H1 (cell line): ENCODE measurements around the gene VPS18. TPM values are rescaled to one million over a fixed set of nuclear protein-coding genes. Genes with fewer than 3 reads are reported as not detected.

Experiments
- CTCF ChIA-PET: fragments of 300-600 bp; sonication (Branson Sonifier 250); formaldehyde crosslinking; loops from one replicate; lab custom pipeline; 2021; ENCODE audit not compliant: partially characterized antibody; lab: Charles Lee
- POLR2A ChIA-PET: fragments of 300-600 bp; sonication (Branson Sonifier 250); formaldehyde crosslinking; loops from one replicate; lab custom pipeline; 2021; ENCODE audit warnings: inconsistent platforms; ENCODE audit not compliant: partially characterized antibody; lab: Charles Lee
- DNase-seq, 2 experiments: peaks; one replicate each; pipeline versions ENCODE4 v3.0.0 to v3.0.0-alpha.2; 2010 to 2022; ENCODE audit warnings: low spot score in 2 of 2, low read depth in 1 of 2, mixed read lengths in 1 of 2
- FAIRE-seq: peaks from 2 replicates; lab custom pipeline; 2011; peaks lifted over from hg19 to GRCh38; lab: Jason Lieb, UNC
- H2AFZ ChIP-seq: 2 replicates; pipeline ENCODE4 v1.8.1; 2012; ENCODE audit warnings: low read length, inconsistent platforms
- H2AK5ac ChIP-seq: 2 replicates; pipeline ENCODE4 v1.6.1; 2013; ENCODE audit warnings: low read depth, low read length
- H2BK120ac ChIP-seq: replicated peaks from 2 replicates; pipeline ENCODE3; 2013; ENCODE audit warnings: low read depth, low read length, inconsistent platforms
- H2BK12ac ChIP-seq: 2 replicates; pipeline ENCODE4 v1.6.1; 2013; ENCODE audit warnings: low read depth, low read length
- H2BK15ac ChIP-seq: 2 replicates; pipeline ENCODE4 v1.6.1; 2013; ENCODE audit warnings: low read length
- H2BK20ac ChIP-seq: 2 replicates; pipeline ENCODE4 v1.6.1; 2013; ENCODE audit warnings: low read length
- H2BK5ac ChIP-seq: 2 replicates; pipeline ENCODE4 v1.6.1; 2013; ENCODE audit warnings: low read depth, low read length
- H3K14ac ChIP-seq: 2 replicates; pipeline ENCODE4 v1.6.1; 2013; ENCODE audit warnings: inconsistent platforms; ENCODE audit not compliant: insufficient read length
- H3K18ac ChIP-seq: 2 replicates; pipeline ENCODE4 v1.6.1; 2013; ENCODE audit warnings: low read length; ENCODE audit errors: extremely low read depth
- H3K23ac ChIP-seq: 2 replicates; pipeline ENCODE4 v1.6.1; 2013; ENCODE audit warnings: inconsistent platforms; ENCODE audit not compliant: insufficient read length
- H3K23me2 ChIP-seq: 2 replicates; pipeline ENCODE4 v1.6.1; 2013; ENCODE audit warnings: low read depth, low read length
- H3K27ac ChIP-seq: 2 replicates; pipeline ENCODE4 v1.6.1; 2011; ENCODE audit warnings: low read depth, low read length, inconsistent platforms
- H3K27me3 ChIP-seq, 4 experiments: replicated peaks in 1 of 4; 1 replicate in 1 of 4; 2 replicates in 3 of 4; pipeline versions ENCODE4 v1.6.1 to v1.8.1; 2011 to 2013; ENCODE audit warnings: low read length in 3 of 4, mild to moderate bottlenecking in 3 of 4, inconsistent platforms in 2 of 4, mixed read lengths in 2 of 4, moderate library complexity in 1 of 4; ENCODE audit not compliant: control insufficient read depth in 3 of 4, insufficient read depth in 3 of 4; ENCODE audit errors: extremely low read depth in 1 of 4
- H3K36me3 ChIP-seq, 4 experiments: 2 replicates each; pipeline versions ENCODE4 v1.6.1 to v1.8.1; 2011 to 2013; ENCODE audit warnings: mild to moderate bottlenecking in 4 of 4, low read length in 3 of 4, moderate library complexity in 2 of 4, control low read depth in 1 of 4, inconsistent platforms in 1 of 4; ENCODE audit not compliant: insufficient read depth in 4 of 4, control insufficient read depth in 2 of 4
- H3K4ac ChIP-seq: replicated peaks from 2 replicates; pipeline ENCODE3; 2013; ENCODE audit warnings: low read length, low read depth, mixed read lengths, inconsistent platforms; ENCODE audit not compliant: insufficient read length
- H3K4me1 ChIP-seq, 4 experiments: replicated peaks in 1 of 4; 1 replicate in 1 of 4; 2 replicates in 3 of 4; pipeline versions ENCODE4 v1.6.1 to v1.8.1; 2011 to 2013; ENCODE audit warnings: low read length in 3 of 4, inconsistent platforms in 2 of 4, mixed read lengths in 1 of 4; ENCODE audit not compliant: insufficient read depth in 4 of 4, control insufficient read depth in 3 of 4
- H3K4me2 ChIP-seq, 2 experiments: 2 replicates each; pipeline versions ENCODE4 v1.6.1 to v1.8.1; 2011 to 2013; ENCODE audit warnings: low read depth in 2 of 2, low read length in 2 of 2, control low read depth in 1 of 2, inconsistent platforms in 1 of 2, mild to moderate bottlenecking in 1 of 2; ENCODE audit not compliant: insufficient read depth in 1 of 2
- H3K4me3 ChIP-seq, 4 experiments: fragments of 200-600, 300-600 bp in 1 of 4; sonication (generic), shearing (Covaris generic), sonication (Bioruptor Twin) in 1 of 4; 2 replicates each; pipeline versions ENCODE4 v1.5.1 to v1.8.1; 2011 to 2016; ENCODE audit warnings: low read length in 4 of 4, low read depth in 3 of 4, control low read depth in 2 of 4, inconsistent platforms in 2 of 4, mild to moderate bottlenecking in 2 of 4, mixed read lengths in 1 of 4, moderate library complexity in 1 of 4; ENCODE audit not compliant: insufficient read depth in 2 of 4; ENCODE audit errors: extremely low read depth in 1 of 4
- H3K56ac ChIP-seq: replicated peaks from 2 replicates; pipeline ENCODE3; 2013; ENCODE audit warnings: low read depth, mild to moderate bottlenecking, mixed read lengths, low read length, inconsistent platforms; ENCODE audit not compliant: insufficient read length
- H3K79me1 ChIP-seq: 2 replicates; pipeline ENCODE4 v1.6.1; 2013; ENCODE audit warnings: low read depth, low read length, control low read depth
- H3K79me2 ChIP-seq, 2 experiments: 2 replicates each; pipeline versions ENCODE4 v1.6.1 to v1.8.1; 2012 to 2013; ENCODE audit warnings: low read length in 2 of 2, mild to moderate bottlenecking in 2 of 2, inconsistent platforms in 1 of 2; ENCODE audit not compliant: insufficient read depth in 2 of 2, control insufficient read depth in 1 of 2
- H3K9ac ChIP-seq, 4 experiments: replicated peaks in 1 of 4; 1 replicate in 1 of 4; 2 replicates in 3 of 4; pipeline versions ENCODE4 v1.6.1 to v1.8.1; 2011 to 2013; ENCODE audit warnings: low read depth in 3 of 4, low read length in 3 of 4, control low read depth in 2 of 4, mild to moderate bottlenecking in 2 of 4, moderate library complexity in 2 of 4, inconsistent platforms in 1 of 4; ENCODE audit errors: extremely low read depth in 1 of 4
- H3K9me3 ChIP-seq, 2 experiments: 2 replicates each; pipeline versions ENCODE4 v1.6.1 to v1.8.1; 2012 to 2013; ENCODE audit warnings: mild to moderate bottlenecking in 2 of 2, moderate library complexity in 2 of 2, control low read depth in 1 of 2, inconsistent platforms in 1 of 2, low read depth in 1 of 2, low read length in 1 of 2, mixed read lengths in 1 of 2; ENCODE audit not compliant: insufficient read depth in 2 of 2
- H4K20me1 ChIP-seq, 2 experiments: replicated peaks in 1 of 2; 2 replicates each; pipeline versions ENCODE3 to v1.8.1; 2011 to 2013; ENCODE audit warnings: inconsistent platforms in 2 of 2, low read length in 2 of 2, mild to moderate bottlenecking in 1 of 2; ENCODE audit not compliant: insufficient read depth in 2 of 2, control insufficient read depth in 1 of 2
- H4K5ac ChIP-seq: 2 replicates; pipeline ENCODE4 v1.6.1; 2013; ENCODE audit warnings: low read length, low read depth, mixed read lengths, inconsistent platforms; ENCODE audit not compliant: insufficient read length
- H4K8ac ChIP-seq: 2 replicates; pipeline ENCODE4 v1.8.0; 2013; ENCODE audit warnings: mild to moderate bottlenecking, moderate library complexity, low read length, inconsistent platforms; ENCODE audit not compliant: insufficient read depth; ENCODE audit errors: extremely low read depth
- H4K91ac ChIP-seq: replicated peaks from 2 replicates; pipeline ENCODE3; 2013; ENCODE audit warnings: low read length, mixed read lengths, inconsistent platforms; ENCODE audit not compliant: insufficient read length
- ASH2L ChIP-seq: fragments of 200-600, 300-600 bp; sonication (generic); IDR thresholded peaks from one replicate; pipeline ENCODE4 v1.7.1; 2017; ENCODE audit warnings: low read length
- CBX8 ChIP-seq: fragments of 300-800, 300-1000 bp; sonication (generic); IDR thresholded peaks from 2 replicates; pipeline ENCODE4 v1.7.1; 2016; ENCODE audit warnings: low read depth, low read length, borderline replicate concordance
- CEBPB ChIP-seq: IDR thresholded peaks from 2 replicates; pipeline ENCODE4 v1.6.1; 2012; ENCODE audit warnings: low read depth, low read length
- EGR1 ChIP-seq: IDR thresholded peaks from 2 replicates; pipeline ENCODE4 v1.6.1; 2011; ENCODE audit warnings: low read depth, low read length, borderline replicate concordance
- HDAC2 ChIP-seq, 2 experiments: fragments of 300-600 bp in 1 of 2; sonication (generic) in 1 of 2; IDR thresholded peaks; 2 replicates each; pipeline ENCODE4 v1.6.1; 2011 to 2012; ENCODE audit warnings: low read depth in 2 of 2, low read length in 2 of 2, mild to moderate bottlenecking in 2 of 2, moderate library complexity in 2 of 2, borderline replicate concordance in 1 of 2, inconsistent platforms in 1 of 2
- KDM4A ChIP-seq: IDR thresholded peaks from one replicate; pipeline ENCODE4 v1.7.1; 2012; ENCODE audit warnings: low read depth, mild to moderate bottlenecking, moderate library complexity, low read length, inconsistent platforms; ENCODE audit not compliant: severe bottlenecking
- NRF1 ChIP-seq: IDR thresholded peaks from 2 replicates; pipeline ENCODE4 v1.6.1; 2011; ENCODE audit warnings: mild to moderate bottlenecking, low read depth, low read length, improper control_type of control experiment
- RNF2 ChIP-seq: fragments of 200-900, 300-1000 bp; sonication (generic); IDR thresholded peaks from 2 replicates; pipeline ENCODE4 v1.7.1; 2016; ENCODE audit warnings: borderline replicate concordance, low read depth, mild to moderate bottlenecking, antibody characterized with exemption, low read length; ENCODE audit not compliant: poor library complexity, severe bottlenecking; ENCODE audit errors: missing control alignments
- SP1 ChIP-seq: IDR thresholded peaks from 2 replicates; pipeline ENCODE4 v1.6.1; 2011; ENCODE audit warnings: low read depth, low read length
- SP2 ChIP-seq: IDR thresholded peaks from 2 replicates; pipeline ENCODE4 v1.6.1; 2012; ENCODE audit warnings: mild to moderate bottlenecking, low read length, inconsistent platforms
- YY1 ChIP-seq: IDR thresholded peaks from 2 replicates; pipeline ENCODE4 v1.6.1; 2011; ENCODE audit warnings: low read depth, mild to moderate bottlenecking, low read length
- ZNF274 ChIP-seq: IDR thresholded peaks from 2 replicates; pipeline ENCODE4 v1.7.0; 2012; ENCODE audit warnings: low read length, borderline replicate concordance; ENCODE audit errors: extremely low read depth
- WGBS, 2 experiments: shearing (Covaris generic) in 1 of 2; methylation state at CpG; one replicate each; pipeline versions ENCODE4 v1.1.6 to v1.1.7; 2013 to 2015; ENCODE audit warnings: low lambda C conversion rate in 2 of 2, mixed read lengths in 2 of 2, inconsistent platforms in 1 of 2, low coverage in 1 of 2, missing lambda C conversion rate in 1 of 2; ENCODE audit not compliant: insufficient replicate concordance in 2 of 2, insufficient coverage in 1 of 2, insufficient read length in 1 of 2; ENCODE audit errors: extremely low coverage in 1 of 2, missing lambda C conversion rate in 1 of 2; 5-methylcytosine and 5-hydroxymethylcytosine counted together
- polyA plus RNA-seq, 7 experiments: library from polyadenylated mRNA; depleted of rRNA in 3 of 7; stranded (reverse) in 5 of 7; unstranded in 2 of 7; fragments of >200 nt in 5 of 7; fragments of 200-250 nt in 2 of 7; gene quantifications; 1 replicate in 5 of 7; 2 replicates in 1 of 7; 4 replicates in 1 of 7; pipeline versions ENCODE4 v1.2.1 to v1.2.3, GENCODE V29; 2011 to 2013; ENCODE audit warnings: missing spikeins in 2 of 7, mixed read lengths in 2 of 7
- total RNA-seq: library from RNA; stranded (reverse); fragmentation: NEBNext Ultra II Directional; extraction: Animal tissue kit (Norgen Biotek cat#: 25700); gene quantifications from 2 replicates; pipeline ENCODE4 v1.2.1, GENCODE V29; 2021

VPS18 gene
- total and polyA plus RNA-seq, 2 of the 8 experiments (the other 6 are each of a cell fraction or from before 2014, with no cell fraction given), result 28.9 to 32.7 TPM

- Histone ChIP-seq H3K36me3 (peaks cover 0 to 10% (median 0%) of the 10 kb centered on the region in 4 experiments; a peak in 3 of 8 replicates), H2BK20ac (no peak overlapping the region), H2BK5ac (no peak overlapping the region), H3K9ac (no peak overlapping the region), H3K14ac (no peak overlapping the region), H2BK12ac (no peak overlapping the region), H3K23me2 (peaks cover 5% of the 10 kb centered on the region; the same call in 1 of the 2 replicates), H2AK5ac (no peak overlapping the region), H4K91ac (no peak overlapping the region), H4K5ac (no peak overlapping the region), H3K23ac (no peak overlapping the region), H3K56ac (no peak overlapping the region), H3K79me2 (peaks cover 0 to 12% of the 10 kb centered on the region in 2 experiments; a peak in 3 of 4 replicates), H3K4me3 (no peak overlapping the region), H3K79me1 (peaks cover 3% of the 10 kb centered on the region; the same call in 1 of the 2 replicates), H2AFZ (no peak overlapping the region), H3K18ac (no peak overlapping the region), H3K27me3 (peaks cover 0 to 8% (median 2%) of the 10 kb centered on the region in 4 experiments; a peak in 3 of 7 replicates), H3K4me1 (peaks cover 3 to 14% (median 7%) of the 10 kb centered on the region in 4 experiments; a peak in 6 of 7 replicates), H4K8ac (no peak overlapping the region), H4K20me1 (peaks cover 0 to 2% of the 10 kb centered on the region in 2 experiments), H3K4ac (no peak overlapping the region), H2BK15ac (no peak overlapping the region), H3K4me2 (no peak overlapping the region; a peak in 1 of 4 replicates), H3K27ac (no peak overlapping the region), H3K9me3 (no peaks in the 10 kb centered on the region), H2BK120ac (no peak overlapping the region)
- FAIRE-seq, result no peak
- POLR2A ChIA-PET, result interaction anchor here (0.6 to 5.0 kb wide), 9 partner anchors 12 to 153 kb away, joined by 3 to 39 read pairs (median 4); partner anchors contain the start of gene SPINT1
- 74% methylated on average over 2 of the region's 2 CpGs; no CpG with 5 or more reads in 1 of the 2 experiments for WGBS, 2 experiments
- CTCF ChIA-PET, result interaction anchor here (0.5 to 3.1 kb wide), 39 partner anchors 8 to 886 kb away, joined by 3 to 26 read pairs (median 5); partner anchors contain the start of genes DNAJC17, PPP1R14D, RAD51 and ZFYVE19
- no peak for DNase-seq
- TF ChIP-seq SP1 (no peak), HDAC2 (IDR thresholded peaks at IDR 0.05; ENCODE audit: borderline replicate concordance in 1 of 2, low read depth in 2 of 2, low read length in 2 of 2) (no peak), ZNF274 (no peak), ASH2L (no peak), EGR1 (no peak), CBX8 (no peak), NRF1 (no peak), SP2 (no peak), KDM4A (no peak), CEBPB (no peak), RNF2 (no peak), YY1 (no peak)
Observed at GRCh38 chr15:40892447-40893012, 1.7 kb upstream of the VPS18 start.
